ENCODE measurements around the gene ADAMTSL1. TPM values are rescaled to one million over a fixed set of nuclear protein-coding genes. Genes with fewer than 3 reads are reported as not detected.

ADAMTSL1 gene
- total RNA-seq, 3 donors from 2014 or later: 3.6 to 7.5 (median 4.2) TPM

GRCh38 chr9:18605766-18606180 lies 131.8 kb downstream of the ADAMTSL1 start:
- no peaks in the 10 kb centered on the region for H3K36me3 ChIP-seq
- H3K9me3 ChIP-seq: no peaks in the 10 kb centered on the region
- DNase-seq (ENCODE audit: low spot score in 2 of 2): no peak
- H3K4me3 ChIP-seq: no peak overlapping the region
- H3K27ac ChIP-seq: peak overlapping the region in 1 of 2 donors; percentile 48
- H3K4me1 ChIP-seq: no peaks in the 10 kb centered on the region
- intact Hi-C loops (cut with DNase I; ENCODE audit: low total_unique reads): no loop called here
- no peaks in the 10 kb centered on the region for H3K27me3 ChIP-seq
- TF ChIP-seq POLR2AphosphoS5 (IDR thresholded peaks at IDR 0.05) (peak in 1 of 3 donors; percentile 49), POLR2A (IDR thresholded peaks at IDR 0.05) (no peak), CTCF (IDR thresholded peaks at IDR 0.05) (no peak)

- TF ChIP-seq POLR2AphosphoS5 (IDR thresholded peaks at IDR 0.05) (no peak), POLR2A (IDR thresholded peaks at IDR 0.05) (no peak), CTCF (IDR thresholded peaks at IDR 0.05) (no peak)
- intact Hi-C loops (cut with DNase I; ENCODE audit: low total_unique reads): no loop called here
- H3K4me1 ChIP-seq: no peaks in the 10 kb centered on the region
Observed at GRCh38 chr9:18606281-18606680, 132.3 kb downstream of the ADAMTSL1 start.

GRCh38 chr9:18606846-18607245 lies 132.9 kb downstream of the ADAMTSL1 start:
- DNase-seq (ENCODE audit: low spot score in 2 of 2): no peak
- no peak overlapping the region for H3K4me3 ChIP-seq
- H3K9me3 ChIP-seq: no peaks in the 10 kb centered on the region
- H3K27me3 ChIP-seq: no peaks in the 10 kb centered on the region
- peak overlapping the region in 1 of 2 donors; percentile 48 for H3K27ac ChIP-seq
- H3K36me3 ChIP-seq: no peaks in the 10 kb centered on the region
- no peaks in the 10 kb centered on the region for H3K4me1 ChIP-seq
- no peak for TF ChIP-seq POLR2AphosphoS5 (IDR thresholded peaks at IDR 0.05)
- TF ChIP-seq POLR2A (IDR thresholded peaks at IDR 0.05): no peak
- no peak for TF ChIP-seq CTCF (IDR thresholded peaks at IDR 0.05)
- intact Hi-C loops (cut with DNase I; ENCODE audit: low total_unique reads): no loop called here

More at GRCh38 chr9:18606281-18606680, 132.3 kb downstream of the ADAMTSL1 start:
- H3K4me3 ChIP-seq: no peak overlapping the region
- no peak for DNase-seq (ENCODE audit: low spot score in 2 of 2)
- peak overlapping the region; percentile 8 to 48 for H3K27ac ChIP-seq
- no peaks in the 10 kb centered on the region for H3K9me3 ChIP-seq
- H3K36me3 ChIP-seq: no peaks in the 10 kb centered on the region
- H3K27me3 ChIP-seq: no peaks in the 10 kb centered on the region

GRCh38 chr9:18608371-18608770 lies 134.4 kb downstream of the ADAMTSL1 start:
- Histone ChIP-seq H3K9me3 (no peaks in the 10 kb centered on the region), H3K4me1 (no peaks in the 10 kb centered on the region), H3K36me3 (no peaks in the 10 kb centered on the region), H3K4me3 (no peak overlapping the region), H3K27ac (no peak overlapping the region), H3K27me3 (no peaks in the 10 kb centered on the region)
- DNase-seq (ENCODE audit: low spot score in 2 of 2): no peak
- TF ChIP-seq POLR2A (IDR thresholded peaks at IDR 0.05) (no peak), POLR2AphosphoS5 (IDR thresholded peaks at IDR 0.05) (no peak), CTCF (IDR thresholded peaks at IDR 0.05) (no peak)
- intact Hi-C loops (cut with DNase I; ENCODE audit: low total_unique reads): no loop called here

- DNase-seq (ENCODE audit: low spot score in 2 of 2): peak in 1 of 2 donors; percentile 43
- intact Hi-C loops (cut with DNase I; ENCODE audit: low total_unique reads): no loop called here
- TF ChIP-seq POLR2A (IDR thresholded peaks at IDR 0.05) (no peak), CTCF (IDR thresholded peaks at IDR 0.05) (no peak), POLR2AphosphoS5 (IDR thresholded peaks at IDR 0.05) (no peak)
- Histone ChIP-seq H3K9me3 (no peaks in the 10 kb centered on the region), H3K27ac (peak overlapping the region; percentile 61 to 72), H3K36me3 (no peaks in the 10 kb centered on the region), H3K27me3 (no peaks in the 10 kb centered on the region), H3K4me3 (no peak overlapping the region), H3K4me1 (no peaks in the 10 kb centered on the region)
Observed at GRCh38 chr9:18610956-18611355, 137.0 kb downstream of the ADAMTSL1 start.
